Urothelium cell line (cell line): ENCODE results near the gene RFTN1.
A peak's percentile ranks its signal among the peaks of the same experiment; 100 is the strongest.
"Not testable (repeated sequence)": the region's sequence is repeated elsewhere in the genome, so short reads cannot be mapped to it uniquely, and the experiment has no call there.

Experiments
- DNase-seq: peaks from one replicate; pipeline ENCODE4 v3.0.0; 2011; ENCODE audit warnings: low spot score, mixed read lengths
- FAIRE-seq: peaks from 2 replicates; lab custom pipeline; 2011; peaks lifted over from hg19 to GRCh38; lab: Jason Lieb, UNC

RFTN1 gene

GRCh38 chr3:16508243-16508578, 5.3 kb downstream of the RFTN1 start:
- FAIRE-seq (no peak), DNase-seq (no peak)

- FAIRE-seq (peak; percentile 95), DNase-seq (no peak)
Observed at GRCh38 chr3:16507578-16508242, 5.8 kb downstream of the RFTN1 start.

- DNase-seq (no peak), FAIRE-seq (no peak)
Observed at GRCh38 chr3:16506884-16507577, 6.5 kb downstream of the RFTN1 start.

GRCh38 chr3:16506451-16506850, 7.0 kb downstream of the RFTN1 start:
- FAIRE-seq (no peak), DNase-seq (no peak)

- DNase-seq, result no peak
- no peak for FAIRE-seq
Observed at GRCh38 chr3:16504692-16505091, 8.8 kb downstream of the RFTN1 start.

- FAIRE-seq (no peak), DNase-seq (no peak)
Observed at GRCh38 chr3:16504242-16504641, 9.3 kb downstream of the RFTN1 start.

GRCh38 chr3:16503191-16503776, 10.2 kb downstream of the RFTN1 start:
- DNase-seq (no peak), FAIRE-seq (no peak)

- FAIRE-seq (no peak), DNase-seq (no peak)
Observed at GRCh38 chr3:16502347-16502908, 11.1 kb downstream of the RFTN1 start.

- DNase-seq, result no peak
- FAIRE-seq, result no peak
Observed at GRCh38 chr3:16501376-16501775, 12.1 kb downstream of the RFTN1 start.

- FAIRE-seq (no peak), DNase-seq (no peak)
Observed at GRCh38 chr3:16500911-16501310, 12.6 kb downstream of the RFTN1 start.

GRCh38 chr3:16500093-16500492, 13.4 kb downstream of the RFTN1 start:
- no peak for FAIRE-seq

GRCh38 chr3:16499351-16499750, 14.1 kb downstream of the RFTN1 start:
- FAIRE-seq (no peak), DNase-seq (no peak)

More at GRCh38 chr3:16500093-16500492, 13.4 kb downstream of the RFTN1 start:
- DNase-seq, result no peak

GRCh38 chr3:16498130-16498890, 15.2 kb downstream of the RFTN1 start:
- no peak for FAIRE-seq
- no peak for DNase-seq

- FAIRE-seq (no peak), DNase-seq (no peak)
Observed at GRCh38 chr3:16496408-16497222, 16.9 kb downstream of the RFTN1 start.

- FAIRE-seq (no peak), DNase-seq (no peak)
Observed at GRCh38 chr3:16496008-16496407, 17.5 kb downstream of the RFTN1 start.

- DNase-seq (no peak), FAIRE-seq (no peak)
Observed at GRCh38 chr3:16494814-16495431, 18.6 kb downstream of the RFTN1 start.

- no peak for FAIRE-seq
- no peak for DNase-seq
Observed at GRCh38 chr3:16494094-16494493, 19.4 kb downstream of the RFTN1 start.

GRCh38 chr3:16490062-16490619, 23.4 kb downstream of the RFTN1 start:
- DNase-seq (no peak), FAIRE-seq (no peak)

- FAIRE-seq, DNase-seq: not testable (repeated sequence)
Observed at GRCh38 chr3:16489326-16490061, 24.0 kb downstream of the RFTN1 start.
